Endothelial cell of hepatic sinusoid (primary cell): Measurements from ENCODE around the gene TSPAN18.

Source experiments
- in situ Hi-C: cut with HindIII; loops from 2 replicates; pipeline ENCODE4 v1.10.0; 2017; ENCODE audit warnings: low sequenced_read_pairs

The TSPAN18 gene

GRCh38 chr11:44835938-44836337 lies 109.2 kb downstream of the TSPAN18 start:
- in situ Hi-C loops = no loop called here

DNA sequence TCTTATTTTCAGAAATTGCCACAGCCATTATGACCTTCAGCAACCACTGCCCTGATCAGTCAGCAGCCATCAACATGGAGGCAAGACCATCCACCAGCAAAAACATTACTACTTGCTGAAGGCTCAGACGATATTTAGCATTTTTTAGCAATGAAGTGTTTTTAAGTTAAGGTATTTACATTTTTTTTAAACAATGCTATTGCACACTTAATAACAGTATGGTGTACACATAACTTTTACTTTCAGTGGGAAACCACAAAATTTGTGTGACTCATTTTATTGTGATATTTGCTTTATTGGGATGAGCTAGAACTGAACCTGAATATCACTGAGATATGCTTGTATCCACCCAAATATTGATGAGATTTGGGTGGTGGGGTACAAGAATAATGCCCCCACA lies 110.9 kb downstream of the TSPAN18 start:
- in situ Hi-C loops = no loop called here

DNA sequence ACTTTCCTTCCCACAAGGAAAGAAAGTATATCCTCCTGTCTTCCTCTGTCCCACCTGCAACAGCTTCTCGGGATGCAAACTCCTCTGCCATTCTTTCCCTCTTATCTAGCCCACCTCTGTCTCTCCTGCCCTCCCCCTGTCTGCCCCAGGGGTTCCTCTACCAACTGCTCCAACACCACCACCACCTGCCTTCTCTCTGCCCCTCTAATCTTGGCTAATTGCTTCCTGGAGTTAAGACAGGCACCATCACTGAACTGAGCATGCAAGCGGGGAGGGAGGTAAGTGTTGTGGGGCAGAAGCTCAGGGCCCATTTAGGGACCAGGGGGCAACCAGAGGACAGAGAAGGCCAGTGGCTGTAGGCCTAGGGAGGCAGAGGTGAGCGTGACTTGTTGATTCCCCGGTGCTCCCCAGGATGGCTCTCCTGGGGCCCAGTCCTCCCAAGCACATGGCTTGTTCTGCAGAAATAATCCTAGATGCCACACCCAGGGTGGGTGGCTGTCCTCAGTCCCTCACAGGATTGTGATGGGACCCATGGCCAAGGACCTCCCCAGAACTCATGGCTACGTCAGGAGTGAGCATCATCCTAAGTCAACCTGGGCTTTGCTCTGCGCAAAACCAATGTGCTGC lies 112.8 kb downstream of the TSPAN18 start:
- in situ Hi-C loops = no loop called here

DNA sequence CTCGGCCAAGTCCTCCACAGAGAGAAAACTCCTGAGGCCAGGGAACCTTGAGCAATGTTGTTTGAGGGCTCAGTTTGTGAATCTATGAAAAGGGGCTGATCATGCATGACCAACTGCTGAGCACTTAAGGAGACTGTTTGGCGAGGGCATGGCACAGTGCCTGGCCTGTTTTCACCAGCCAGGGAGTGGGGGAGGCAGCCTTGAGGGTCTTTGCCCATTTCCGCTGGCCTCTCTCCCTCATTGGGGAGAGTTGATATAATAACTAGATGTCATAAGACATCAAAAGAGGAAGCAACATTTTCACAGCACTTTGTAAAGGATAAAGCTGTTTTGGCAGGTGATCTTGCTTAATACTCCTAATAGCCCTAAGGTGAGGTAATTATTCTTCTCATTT lies 113.3 kb downstream of the TSPAN18 start:
- in situ Hi-C loops = no loop called here

DNA sequence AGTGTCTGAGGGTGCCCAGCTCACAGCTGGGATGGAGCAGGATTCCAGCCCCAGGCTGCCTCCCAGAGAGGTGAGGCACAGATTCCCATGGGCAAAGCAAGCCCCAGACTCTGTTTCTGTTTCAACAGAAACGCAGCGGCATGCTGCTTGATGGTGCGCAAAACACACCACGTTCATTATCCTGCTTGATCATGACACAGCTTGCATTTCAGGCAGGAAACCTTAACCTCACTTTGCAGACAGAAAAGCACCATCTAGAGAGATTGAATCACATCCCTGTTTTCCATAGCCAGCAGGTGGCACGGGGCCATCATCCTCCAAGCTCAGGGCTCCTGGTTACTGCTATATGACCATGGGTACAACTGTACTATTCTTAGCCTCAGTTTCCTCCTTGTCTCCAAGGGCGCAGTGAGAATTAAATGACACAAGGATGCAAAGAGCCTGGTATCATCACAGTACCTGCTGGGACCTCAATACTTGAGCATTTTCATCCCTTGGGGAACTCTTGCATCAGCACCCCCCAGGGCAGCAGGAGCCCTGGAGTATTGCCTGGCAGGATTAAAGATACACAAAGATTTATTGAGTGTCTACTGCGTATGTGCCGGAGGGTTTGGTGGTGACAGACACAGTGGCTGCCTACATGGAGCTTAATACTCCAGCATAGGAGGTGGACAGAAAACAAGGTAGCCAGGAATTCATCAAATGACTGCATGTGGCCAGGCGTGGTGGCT lies 113.9 kb downstream of the TSPAN18 start:
- in situ Hi-C loops = no loop called here

DNA sequence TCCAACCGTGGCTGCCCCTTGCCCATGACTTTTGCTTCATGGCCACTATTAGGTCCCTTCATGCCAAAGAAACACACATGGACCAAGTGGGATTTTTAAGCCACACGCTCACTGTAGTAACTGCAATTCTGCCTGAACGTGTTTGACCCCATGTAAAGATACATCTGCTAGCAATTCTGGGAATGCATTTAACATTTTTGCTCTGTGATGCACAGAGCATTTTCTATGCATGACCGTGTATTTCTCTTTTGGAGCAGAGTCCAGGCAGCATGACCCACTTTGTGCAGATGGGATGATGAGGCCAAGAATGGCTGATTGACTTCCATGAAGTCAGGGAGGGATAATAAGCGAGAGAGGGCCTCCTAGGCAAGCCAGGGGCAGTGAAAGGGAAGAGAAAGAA lies 115.5 kb downstream of the TSPAN18 start:
- in situ Hi-C loops = no loop called here

GRCh38 chr11:44846852-44847251 lies 120.1 kb downstream of the TSPAN18 start:
- in situ Hi-C loops = no loop called here

DNA sequence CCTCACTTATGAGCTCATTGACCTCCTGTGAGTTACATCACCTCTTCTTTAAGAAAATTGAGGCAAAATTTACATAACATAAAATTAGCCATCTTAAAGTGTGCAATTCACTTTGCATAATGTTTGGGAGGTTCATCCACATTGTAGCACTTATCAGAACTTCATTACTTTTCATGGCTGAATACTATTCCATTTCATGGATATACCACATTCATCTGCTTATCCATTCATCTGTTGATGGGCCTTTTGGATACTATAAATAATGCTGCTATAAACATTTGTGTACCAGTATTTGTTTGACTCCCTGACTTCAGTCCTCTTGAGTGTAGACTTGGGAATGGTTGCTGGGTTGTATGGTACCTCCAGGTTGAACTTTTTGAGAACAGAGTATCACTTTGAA lies 120.6 kb downstream of the TSPAN18 start:
- in situ Hi-C loops = no loop called here

GRCh38 chr11:44848203-44848962 lies 121.6 kb downstream of the TSPAN18 start:
- in situ Hi-C loops = no loop called here

DNA sequence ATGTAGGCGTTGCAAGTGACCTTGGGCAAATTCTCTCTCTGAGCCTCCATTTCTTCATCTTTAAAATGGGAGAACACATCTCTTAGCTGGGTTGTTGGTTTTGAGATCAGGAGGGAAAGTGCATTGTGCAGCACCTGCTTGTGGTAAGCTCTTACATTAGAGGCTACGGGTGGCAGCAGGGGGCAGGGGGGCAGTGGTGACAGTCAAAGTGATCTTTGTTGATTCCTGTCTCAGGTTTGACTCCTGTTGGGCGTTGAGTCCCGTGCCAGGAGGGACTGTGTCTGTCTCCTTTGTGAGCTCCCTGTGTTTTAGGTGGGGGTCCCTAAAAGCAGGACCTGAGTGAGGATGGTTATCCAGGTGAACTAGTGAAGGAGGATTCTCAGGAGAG lies 122.2 kb downstream of the TSPAN18 start:
- in situ Hi-C loops = no loop called here

DNA sequence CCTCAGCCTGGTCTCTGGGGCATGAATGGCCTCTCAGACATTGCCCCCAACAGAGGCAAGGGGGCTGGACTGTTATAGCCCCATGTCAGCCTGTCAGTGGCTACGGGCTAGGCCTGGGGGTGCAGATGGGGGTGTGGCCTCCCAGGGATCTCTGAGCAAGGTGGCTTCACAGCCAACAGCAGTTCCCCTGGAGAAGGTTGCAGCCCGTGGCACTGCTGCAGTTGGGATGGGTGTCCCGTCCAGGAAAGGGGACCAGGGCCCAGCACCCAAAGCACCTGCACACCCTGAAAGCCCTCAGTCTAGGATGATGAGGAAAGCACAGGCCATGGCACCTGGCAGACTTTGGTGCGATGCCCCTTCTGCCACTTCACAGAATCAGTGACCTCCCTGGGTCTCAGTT lies 122.7 kb downstream of the TSPAN18 start:
- in situ Hi-C loops = no loop called here

DNA sequence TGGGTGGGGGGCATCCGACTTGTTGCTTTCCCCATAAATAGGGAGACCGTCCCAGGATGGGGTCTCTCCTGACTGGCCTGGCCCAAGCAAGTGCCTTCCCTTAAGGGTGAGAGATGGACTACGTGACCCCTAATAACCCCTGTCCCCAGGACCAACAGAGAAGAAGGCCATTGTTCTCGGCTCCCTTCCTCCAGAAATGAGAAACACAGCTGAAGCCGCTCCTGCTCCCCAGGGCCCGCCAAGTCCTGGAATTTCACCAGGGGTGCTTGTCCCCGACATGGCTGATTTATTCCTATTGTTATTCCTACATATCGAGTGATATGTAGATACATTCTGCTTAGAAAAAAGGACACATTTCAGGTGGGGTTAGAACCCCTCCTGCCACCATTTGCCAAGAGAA lies 123.2 kb downstream of the TSPAN18 start:
- in situ Hi-C loops = no loop called here

DNA sequence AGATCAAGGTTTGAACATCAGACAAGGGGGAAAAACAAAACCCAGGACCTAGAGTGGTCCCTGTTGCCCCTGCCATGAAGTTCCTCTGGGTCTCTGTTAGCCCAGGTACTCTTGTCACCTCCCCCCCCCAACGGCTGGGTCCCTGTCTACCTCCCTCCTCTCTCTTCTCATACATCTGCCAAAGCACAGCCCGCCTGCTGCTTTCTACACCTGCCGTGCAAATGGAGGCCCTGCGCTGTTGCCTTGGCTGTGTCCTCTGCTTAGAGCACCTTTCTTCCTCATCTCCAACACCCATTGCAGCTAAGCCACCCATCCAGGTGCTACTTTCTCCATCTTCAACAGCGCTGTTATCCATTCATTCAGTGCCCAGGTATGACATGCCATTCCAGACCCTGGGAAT lies 124.7 kb downstream of the TSPAN18 start:
- in situ Hi-C loops = no loop called here

GRCh38 chr11:44852159-44852747 lies 125.5 kb downstream of the TSPAN18 start:
- in situ Hi-C loops = no loop called here

GRCh38 chr11:44852952-44853351 lies 126.2 kb downstream of the TSPAN18 start:
- in situ Hi-C loops = no loop called here

DNA sequence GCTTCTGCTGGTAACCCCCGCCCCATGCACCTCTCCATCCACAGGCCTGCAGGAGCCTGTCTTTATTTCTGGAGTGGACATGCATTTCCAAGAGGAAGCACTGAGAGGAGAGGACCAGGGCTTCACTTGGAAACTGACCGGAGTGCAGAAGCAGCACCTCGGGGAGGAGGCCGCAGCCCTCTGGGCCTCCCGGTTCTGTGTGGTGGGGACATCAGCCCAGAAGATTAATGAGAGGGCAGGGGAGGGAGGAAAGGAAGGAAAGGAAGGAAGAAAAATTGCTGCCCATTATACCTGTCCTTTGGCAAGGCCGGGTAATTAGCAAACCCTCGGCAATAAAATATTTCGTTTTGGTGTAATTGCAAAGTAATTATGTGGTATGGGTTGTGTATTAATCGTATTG lies 126.9 kb downstream of the TSPAN18 start:
- in situ Hi-C loops = no loop called here

- in situ Hi-C loops = no loop called here
Measured at GRCh38 chr11:44854086-44854485, 127.3 kb downstream of the TSPAN18 start.

DNA sequence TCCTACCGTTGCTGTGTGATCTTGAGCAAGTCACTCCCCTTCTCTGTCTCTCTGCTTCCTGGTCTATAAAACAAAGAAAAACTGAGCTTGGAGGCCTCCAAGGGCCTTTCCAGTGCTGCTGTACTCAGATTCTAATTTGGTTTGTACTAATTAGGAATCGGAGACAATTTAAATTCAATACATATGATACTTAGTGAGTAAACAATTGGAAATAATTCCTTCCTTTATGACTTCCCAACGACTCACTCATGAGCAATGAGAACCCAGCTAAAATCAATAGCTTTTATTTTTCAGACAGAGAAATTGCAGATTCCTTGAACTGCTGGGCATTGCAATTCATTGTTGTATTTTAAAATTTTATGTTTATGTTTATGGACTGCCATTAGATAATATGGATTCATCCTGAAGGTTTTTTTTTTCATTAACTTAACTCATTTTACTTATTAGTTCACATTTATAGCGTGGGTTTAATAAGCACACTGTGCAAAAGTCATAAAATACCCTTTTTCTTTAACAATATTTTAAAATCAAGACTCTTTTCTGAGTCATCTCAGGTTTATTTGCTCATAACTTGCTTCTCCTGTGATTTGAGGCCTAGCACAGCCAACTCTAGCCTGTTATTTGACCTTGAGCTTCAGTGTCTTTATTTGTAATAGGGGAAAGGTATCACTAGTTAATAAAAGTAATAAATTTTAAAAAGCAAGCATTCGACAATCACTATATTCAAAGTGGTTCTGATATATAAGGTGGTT lies 128.2 kb downstream of the TSPAN18 start:
- in situ Hi-C loops = no loop called here

- in situ Hi-C loops = no loop called here
Measured at GRCh38 chr11:44855493-44855849, 128.7 kb downstream of the TSPAN18 start.

DNA sequence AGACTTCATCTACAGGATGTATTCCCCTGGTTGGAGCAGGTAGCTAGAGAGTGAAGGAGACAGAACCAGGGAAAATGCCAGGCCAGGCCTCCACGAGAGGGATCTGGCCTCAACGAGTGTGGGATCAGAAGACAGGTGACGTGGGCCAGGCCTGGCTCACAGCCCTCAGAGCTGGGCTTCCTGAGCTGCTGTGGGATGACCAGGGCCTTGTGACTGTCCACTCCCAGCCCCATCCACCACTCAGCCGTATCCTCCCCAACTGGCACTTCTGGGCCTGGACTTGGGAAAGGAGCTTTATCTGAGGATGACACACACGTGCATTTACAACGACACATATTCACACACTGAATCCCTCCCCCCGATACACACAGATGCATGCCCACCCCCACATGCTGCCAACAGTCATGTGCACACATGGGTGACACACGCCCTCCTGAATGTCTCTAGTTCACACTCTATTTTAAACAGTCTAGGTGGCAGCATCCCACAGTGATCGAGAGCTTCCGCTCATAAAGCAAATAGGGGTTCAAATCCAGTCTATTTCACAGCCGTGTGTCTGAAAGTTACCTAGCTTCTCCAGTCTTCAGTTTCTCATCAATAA lies 130.8 kb downstream of the TSPAN18 start:
- in situ Hi-C loops = no loop called here
